ENCODE measurements around the gene LIX1L. TPM values are rescaled to one million over a fixed set of nuclear protein-coding genes. Genes with fewer than 3 reads are reported as not detected.
A peak's percentile ranks its signal among the peaks of the same experiment; 100 is the strongest.

The LIX1L gene
- total RNA-seq, 1 donor from 2014 or later = 4.5 TPM

- Mint-ChIP-seq H3K27me3 (no peaks in the 10 kb centered on the region), H3K4me3 (ENCODE audit: low read depth) (no peak overlapping the region), H3K36me3 (ENCODE audit: insufficient read depth) (peaks cover 3% of the 10 kb centered on the region), H3K4me1 (ENCODE audit: low read depth) (peaks cover 2% of the 10 kb centered on the region), H3K27ac (no peak overlapping the region), H3K9me3 (ENCODE audit: low read depth) (no peaks in the 10 kb centered on the region)
- TF ChIP-seq, protein P1, sequence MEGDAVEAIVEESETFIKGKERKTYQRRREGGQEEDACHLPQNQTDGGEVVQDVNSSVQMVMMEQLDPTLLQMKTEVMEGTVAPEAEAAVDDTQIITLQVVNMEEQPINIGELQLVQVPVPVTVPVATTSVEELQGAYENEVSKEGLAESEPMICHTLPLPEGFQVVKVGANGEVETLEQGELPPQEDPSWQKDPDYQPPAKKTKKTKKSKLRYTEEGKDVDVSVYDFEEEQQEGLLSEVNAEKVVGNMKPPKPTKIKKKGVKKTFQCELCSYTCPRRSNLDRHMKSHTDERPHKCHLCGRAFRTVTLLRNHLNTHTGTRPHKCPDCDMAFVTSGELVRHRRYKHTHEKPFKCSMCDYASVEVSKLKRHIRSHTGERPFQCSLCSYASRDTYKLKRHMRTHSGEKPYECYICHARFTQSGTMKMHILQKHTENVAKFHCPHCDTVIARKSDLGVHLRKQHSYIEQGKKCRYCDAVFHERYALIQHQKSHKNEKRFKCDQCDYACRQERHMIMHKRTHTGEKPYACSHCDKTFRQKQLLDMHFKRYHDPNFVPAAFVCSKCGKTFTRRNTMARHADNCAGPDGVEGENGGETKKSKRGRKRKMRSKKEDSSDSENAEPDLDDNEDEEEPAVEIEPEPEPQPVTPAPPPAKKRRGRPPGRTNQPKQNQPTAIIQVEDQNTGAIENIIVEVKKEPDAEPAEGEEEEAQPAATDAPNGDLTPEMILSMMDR (IDR thresholded peaks at IDR 0.05; ENCODE audit: unreplicated experiment) = no peak
- no peak for DNase-seq (ENCODE audit: low spot score, unreplicated experiment)
Observed at GRCh38 chr1:145908653-145909052, 49.2 kb downstream of the LIX1L start.

GRCh38 chr1:145906954-145907753 is 50.7 kb downstream of the LIX1L start:
- DNase-seq (ENCODE audit: low spot score, unreplicated experiment) = no peak
- Mint-ChIP-seq H3K4me3 (ENCODE audit: low read depth) (no peak overlapping the region), H3K9me3 (ENCODE audit: low read depth) (no peaks in the 10 kb centered on the region), H3K4me1 (ENCODE audit: low read depth) (peaks cover 2% of the 10 kb centered on the region), H3K27ac (peak overlapping the region; percentile 57), H3K27me3 (peaks cover 3% of the 10 kb centered on the region), H3K36me3 (ENCODE audit: insufficient read depth) (peaks cover 2% of the 10 kb centered on the region)
- TF ChIP-seq, protein P1 (IDR thresholded peaks at IDR 0.05; ENCODE audit: unreplicated experiment) = no peak

GRCh38 chr1:145901312-145902021 is 56.4 kb downstream of the LIX1L start:
- Mint-ChIP-seq H3K27me3 (peaks cover 3% of the 10 kb centered on the region), H3K9me3 (ENCODE audit: low read depth) (no peaks in the 10 kb centered on the region), H3K4me1 (ENCODE audit: low read depth) (peaks cover 1% of the 10 kb centered on the region), H3K27ac (no peak overlapping the region), H3K36me3 (ENCODE audit: insufficient read depth) (no peaks in the 10 kb centered on the region), H3K4me3 (ENCODE audit: low read depth) (no peak overlapping the region)
- TF ChIP-seq, protein P1 (IDR thresholded peaks at IDR 0.05; ENCODE audit: unreplicated experiment) = no peak
- no peak for DNase-seq (ENCODE audit: low spot score, unreplicated experiment)

DNA sequence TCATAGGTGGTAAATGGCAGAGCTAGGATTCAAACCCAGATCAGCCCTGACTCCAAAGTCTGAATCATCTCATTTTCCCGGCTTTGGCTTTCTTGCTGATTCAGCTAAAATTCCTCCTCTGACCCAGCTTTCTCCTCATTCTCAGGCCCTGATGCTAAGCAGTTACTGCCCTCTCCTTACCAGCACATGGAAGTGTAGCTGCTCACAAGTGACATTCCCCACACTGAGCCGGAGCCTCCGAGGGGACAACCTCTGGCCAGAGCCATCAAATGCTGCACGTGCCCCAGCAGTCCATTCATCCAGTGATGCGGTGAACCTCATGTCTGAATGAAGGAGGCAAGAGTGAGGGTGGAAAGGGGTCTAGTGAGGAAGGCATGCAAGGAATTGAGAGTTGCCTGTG is 59.1 kb downstream of the LIX1L start:
- H3K27ac Mint-ChIP-seq = no peak overlapping the region
- no peak for DNase-seq (ENCODE audit: low spot score, unreplicated experiment)
- TF ChIP-seq, protein P1 (IDR thresholded peaks at IDR 0.05; ENCODE audit: unreplicated experiment) = no peak
- H3K4me3 Mint-ChIP-seq (ENCODE audit: low read depth) = no peak overlapping the region
- H3K27me3 Mint-ChIP-seq = peaks cover 3% of the 10 kb centered on the region
- no peaks in the 10 kb centered on the region for H3K36me3 Mint-ChIP-seq (ENCODE audit: insufficient read depth)
- no peaks in the 10 kb centered on the region for H3K9me3 Mint-ChIP-seq (ENCODE audit: low read depth)
- H3K4me1 Mint-ChIP-seq (ENCODE audit: low read depth) = peaks cover 1% of the 10 kb centered on the region

DNA sequence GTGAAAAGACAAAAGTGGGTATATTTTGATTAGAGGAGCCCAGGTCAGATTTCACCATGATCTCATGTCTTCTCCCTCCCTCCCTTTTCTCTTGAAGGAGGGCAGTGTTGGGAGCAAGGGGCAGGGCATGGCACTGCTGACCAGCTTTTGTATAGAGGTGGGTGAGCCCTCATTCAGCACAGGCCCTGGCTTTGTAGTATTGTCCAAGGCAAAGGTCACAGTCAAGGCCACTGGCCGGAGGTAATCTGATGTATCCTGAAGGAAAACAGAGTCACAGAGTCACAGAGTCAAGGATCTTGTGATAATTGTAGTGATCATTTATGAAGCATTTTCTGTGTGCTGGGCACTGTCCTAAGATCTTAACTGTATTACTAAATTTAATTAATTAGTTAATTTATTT is 59.8 kb downstream of the LIX1L start:
- H3K36me3 Mint-ChIP-seq (ENCODE audit: insufficient read depth) = no peaks in the 10 kb centered on the region
- H3K27me3 Mint-ChIP-seq = peaks cover 3% of the 10 kb centered on the region
- peaks cover 4% of the 10 kb centered on the region for H3K4me1 Mint-ChIP-seq (ENCODE audit: low read depth)
- TF ChIP-seq, protein P1 (IDR thresholded peaks at IDR 0.05; ENCODE audit: unreplicated experiment) = no peak
- no peaks in the 10 kb centered on the region for H3K9me3 Mint-ChIP-seq (ENCODE audit: low read depth)
- no peak overlapping the region for H3K27ac Mint-ChIP-seq
- no peak for DNase-seq (ENCODE audit: low spot score, unreplicated experiment)
- no peak overlapping the region for H3K4me3 Mint-ChIP-seq (ENCODE audit: low read depth)

Measured in progenitor cell of endocrine pancreas (in vitro differentiated cells).